ENCODE measurements around the gene OR1K1. TPM values are rescaled to one million over a fixed set of nuclear protein-coding genes. Genes with fewer than 3 reads are reported as not detected.

OR1K1 gene, protein sequence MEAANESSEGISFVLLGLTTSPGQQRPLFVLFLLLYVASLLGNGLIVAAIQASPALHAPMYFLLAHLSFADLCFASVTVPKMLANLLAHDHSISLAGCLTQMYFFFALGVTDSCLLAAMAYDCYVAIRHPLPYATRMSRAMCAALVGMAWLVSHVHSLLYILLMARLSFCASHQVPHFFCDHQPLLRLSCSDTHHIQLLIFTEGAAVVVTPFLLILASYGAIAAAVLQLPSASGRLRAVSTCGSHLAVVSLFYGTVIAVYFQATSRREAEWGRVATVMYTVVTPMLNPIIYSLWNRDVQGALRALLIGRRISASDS
- not detected for polyA plus RNA-seq (2012; ENCODE audit: insufficient read depth, insufficient read length, low read depth)

DNA sequence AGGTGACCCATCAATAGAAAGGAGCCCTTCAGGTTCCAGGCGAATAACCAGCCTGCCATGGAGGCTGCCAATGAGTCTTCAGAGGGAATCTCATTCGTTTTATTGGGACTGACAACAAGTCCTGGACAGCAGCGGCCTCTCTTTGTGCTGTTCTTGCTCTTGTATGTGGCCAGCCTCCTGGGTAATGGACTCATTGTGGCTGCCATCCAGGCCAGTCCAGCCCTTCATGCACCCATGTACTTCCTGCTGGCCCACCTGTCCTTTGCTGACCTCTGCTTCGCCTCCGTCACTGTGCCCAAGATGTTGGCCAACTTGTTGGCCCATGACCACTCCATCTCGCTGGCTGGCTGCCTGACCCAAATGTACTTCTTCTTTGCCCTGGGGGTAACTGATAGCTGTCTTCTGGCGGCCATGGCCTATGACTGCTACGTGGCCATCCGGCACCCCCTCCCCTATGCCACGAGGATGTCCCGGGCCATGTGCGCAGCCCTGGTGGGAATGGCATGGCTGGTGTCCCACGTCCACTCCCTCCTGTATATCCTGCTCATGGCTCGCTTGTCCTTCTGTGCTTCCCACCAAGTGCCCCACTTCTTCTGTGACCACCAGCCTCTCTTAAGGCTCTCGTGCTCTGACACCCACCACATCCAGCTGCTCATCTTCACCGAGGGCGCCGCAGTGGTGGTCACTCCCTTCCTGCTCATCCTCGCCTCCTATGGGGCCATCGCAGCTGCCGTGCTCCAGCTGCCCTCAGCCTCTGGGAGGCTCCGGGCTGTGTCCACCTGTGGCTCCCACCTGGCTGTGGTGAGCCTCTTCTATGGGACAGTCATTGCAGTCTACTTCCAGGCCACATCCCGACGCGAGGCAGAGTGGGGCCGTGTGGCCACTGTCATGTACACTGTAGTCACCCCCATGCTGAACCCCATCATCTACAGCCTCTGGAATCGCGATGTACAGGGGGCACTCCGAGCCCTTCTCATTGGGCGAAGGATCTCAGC, at the start of gene OR1K1:
Gene OR1K1, plus strand, starts transcription at position 58 of the 995 bp plus-strand sequence. Its CDS starts 0 bp downstream, at position 58.
- DNase-seq, result no peak
- Histone ChIP-seq H3K27me3 (no peaks in the 10 kb centered on the region; the same call in 1 of the 2 replicates), H3K9me3 (no peaks in the 10 kb centered on the region), H3K4me1 (no peaks in the 10 kb centered on the region), H3K36me3 (no peaks in the 10 kb centered on the region), H3K4me3 (ENCODE audit: low read depth, low read length) (no peak within 1 kb of the TSS)
- TF ChIP-seq, protein P1, sequence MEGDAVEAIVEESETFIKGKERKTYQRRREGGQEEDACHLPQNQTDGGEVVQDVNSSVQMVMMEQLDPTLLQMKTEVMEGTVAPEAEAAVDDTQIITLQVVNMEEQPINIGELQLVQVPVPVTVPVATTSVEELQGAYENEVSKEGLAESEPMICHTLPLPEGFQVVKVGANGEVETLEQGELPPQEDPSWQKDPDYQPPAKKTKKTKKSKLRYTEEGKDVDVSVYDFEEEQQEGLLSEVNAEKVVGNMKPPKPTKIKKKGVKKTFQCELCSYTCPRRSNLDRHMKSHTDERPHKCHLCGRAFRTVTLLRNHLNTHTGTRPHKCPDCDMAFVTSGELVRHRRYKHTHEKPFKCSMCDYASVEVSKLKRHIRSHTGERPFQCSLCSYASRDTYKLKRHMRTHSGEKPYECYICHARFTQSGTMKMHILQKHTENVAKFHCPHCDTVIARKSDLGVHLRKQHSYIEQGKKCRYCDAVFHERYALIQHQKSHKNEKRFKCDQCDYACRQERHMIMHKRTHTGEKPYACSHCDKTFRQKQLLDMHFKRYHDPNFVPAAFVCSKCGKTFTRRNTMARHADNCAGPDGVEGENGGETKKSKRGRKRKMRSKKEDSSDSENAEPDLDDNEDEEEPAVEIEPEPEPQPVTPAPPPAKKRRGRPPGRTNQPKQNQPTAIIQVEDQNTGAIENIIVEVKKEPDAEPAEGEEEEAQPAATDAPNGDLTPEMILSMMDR (IDR thresholded peaks at IDR 0.05; ENCODE audit: low read depth, low read length), result no peak

DNA sequence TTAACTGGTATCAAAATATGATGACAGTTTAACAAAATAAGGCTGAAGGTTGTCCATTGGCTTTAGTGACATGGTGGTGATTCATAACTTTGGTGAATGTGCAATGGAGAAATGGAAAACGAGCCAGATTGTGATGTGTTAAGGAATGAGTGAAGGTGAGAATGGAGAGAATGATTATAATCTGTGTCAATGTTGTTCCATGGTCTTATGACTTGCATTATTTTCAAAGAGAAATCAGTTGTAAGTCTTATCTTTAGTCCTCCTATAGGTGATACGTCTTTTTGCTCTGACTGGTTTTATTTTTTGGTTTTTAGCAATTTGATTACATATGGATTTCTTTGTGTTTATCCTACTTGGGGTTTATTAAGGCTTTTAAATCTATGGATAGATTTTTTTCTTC, 45.1 kb upstream of the OR1K1 start:
- H3K4me3 ChIP-seq (ENCODE audit: low read depth, low read length), result no peak overlapping the region
- TF ChIP-seq, protein P1 (IDR thresholded peaks at IDR 0.05; ENCODE audit: low read depth, low read length), result no peak
- H3K4me1 ChIP-seq, result no peaks in the 10 kb centered on the region
- H3K9me3 ChIP-seq, result no peaks in the 10 kb centered on the region
- DNase-seq, result no peak
- no peaks in the 10 kb centered on the region for H3K36me3 ChIP-seq
- H3K27me3 ChIP-seq, result peaks cover 4% of the 10 kb centered on the region; the same call in 1 of the 2 replicates

DNA sequence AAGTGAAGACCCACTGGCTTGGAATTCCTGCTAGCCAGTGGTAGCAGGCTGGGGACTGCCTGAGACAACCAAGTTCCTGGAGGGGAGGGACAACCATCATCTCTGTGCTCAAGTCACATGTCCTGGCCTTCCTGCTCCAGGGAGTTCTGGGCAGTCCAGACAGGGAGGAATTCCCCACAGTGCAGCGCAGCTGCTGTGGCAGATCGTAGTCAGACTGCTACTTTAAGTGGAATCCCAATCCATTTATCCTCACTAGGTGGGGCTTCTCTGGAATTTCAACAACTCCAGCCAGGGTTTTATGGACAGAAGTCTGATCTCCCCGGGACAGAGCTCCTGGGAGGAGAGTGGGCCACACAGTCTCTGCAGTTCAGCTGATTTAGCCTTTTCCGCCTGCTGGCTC, 32.1 kb upstream of the OR1K1 start:
- no peak overlapping the region for H3K4me3 ChIP-seq (ENCODE audit: low read depth, low read length)
- no peaks in the 10 kb centered on the region for H3K4me1 ChIP-seq
- DNase-seq, result no peak
- H3K9me3 ChIP-seq, result no peaks in the 10 kb centered on the region
- H3K27me3 ChIP-seq, result no peaks in the 10 kb centered on the region
- H3K36me3 ChIP-seq, result no peaks in the 10 kb centered on the region
- TF ChIP-seq, protein P1 (IDR thresholded peaks at IDR 0.05; ENCODE audit: low read depth, low read length), result no peak

DNA sequence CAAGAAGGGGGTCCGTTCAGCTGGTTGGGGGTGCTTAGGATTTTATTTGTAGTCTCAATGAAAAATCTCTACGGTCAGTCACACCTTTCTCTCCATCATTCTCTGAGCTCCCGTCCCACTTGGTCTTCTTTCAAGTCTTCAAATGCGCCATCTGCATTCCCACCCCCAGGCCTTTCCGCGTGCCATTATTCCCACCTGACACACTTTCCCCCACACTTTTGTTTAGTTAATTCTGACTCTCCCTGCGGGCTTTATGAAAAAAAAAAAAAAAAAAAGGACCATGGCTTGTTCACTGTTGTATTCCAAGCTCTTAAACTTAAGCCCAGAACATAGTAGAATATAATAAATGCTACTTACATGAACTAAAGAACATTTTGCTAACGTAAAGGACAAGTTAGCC, 22.9 kb upstream of the OR1K1 start:
- DNase-seq, result no peak
- no peak overlapping the region for H3K4me3 ChIP-seq (ENCODE audit: low read depth, low read length)
- TF ChIP-seq, protein P1 (IDR thresholded peaks at IDR 0.05; ENCODE audit: low read depth, low read length), result no peak
- no peaks in the 10 kb centered on the region for H3K4me1 ChIP-seq
- no peaks in the 10 kb centered on the region for H3K36me3 ChIP-seq
- H3K9me3 ChIP-seq, result no peaks in the 10 kb centered on the region
- H3K27me3 ChIP-seq, result peaks cover 6% of the 10 kb centered on the region

DNA sequence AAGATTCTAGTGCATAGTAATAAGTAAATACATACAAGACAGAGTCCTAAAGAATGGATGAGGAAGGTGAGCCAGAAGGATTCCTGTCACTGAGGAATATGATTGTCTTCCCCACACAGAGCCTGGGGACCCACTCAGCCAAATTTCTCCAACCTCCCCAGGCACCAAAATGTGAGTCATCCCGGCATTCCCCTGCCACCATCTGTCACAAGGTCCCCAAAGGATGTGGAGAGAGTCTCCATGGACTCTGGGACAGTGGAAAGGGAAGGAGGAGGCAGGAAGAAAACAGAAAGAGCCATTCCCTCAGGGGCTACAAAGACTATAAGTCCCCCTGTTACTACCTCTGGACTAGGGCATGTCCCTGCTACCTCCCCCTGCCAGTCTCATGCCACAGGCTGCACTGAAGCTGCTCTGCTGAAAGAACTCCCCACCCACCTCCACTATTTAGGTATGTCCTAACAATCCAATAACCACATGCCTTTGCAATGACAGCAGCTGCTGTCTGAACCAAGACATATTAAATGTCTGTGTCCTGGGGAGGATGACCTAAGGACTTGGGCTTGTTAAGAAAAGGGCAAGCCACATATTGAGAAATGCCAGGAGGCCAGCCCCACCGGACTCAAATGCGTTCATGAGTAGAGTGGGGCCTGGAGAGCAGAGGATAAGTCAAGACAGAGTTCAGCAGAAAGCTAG, 21.8 kb upstream of the OR1K1 start:
- TF ChIP-seq, protein P1 (IDR thresholded peaks at IDR 0.05; ENCODE audit: low read depth, low read length), result no peak
- no peak for DNase-seq

More for the DNA sequence above, 21.8 kb upstream of the OR1K1 start:
- Histone ChIP-seq H3K27me3 (peaks cover 6% of the 10 kb centered on the region), H3K4me3 (ENCODE audit: low read depth, low read length) (no peak overlapping the region), H3K4me1 (no peaks in the 10 kb centered on the region), H3K9me3 (no peaks in the 10 kb centered on the region), H3K36me3 (no peaks in the 10 kb centered on the region)

Measured in BE2C (cell line).